Effector memory CD8-positive, alpha-beta T cell (primary cell): Measurements from ENCODE around the gene NR6A1.

Source experiments
- ATAC-seq: fragments of 150-1000 bp; cut with Tn5 transposase; replicated peaks from 2 replicates; pipeline ENCODE4 v1.10.0; 2021; ENCODE audit warnings: mild to moderate bottlenecking, moderate library complexity
- DNase-seq, 3 experiments: peaks; one replicate each; pipeline ENCODE4 v3.0.0; 2021
- H3K27ac Mint-ChIP-seq, 2 donors: one replicate each; pipeline ENCODE4 v1.8.0; 2022; ENCODE audit warnings: mild to moderate bottlenecking in 2 of 2, mixed read lengths in 2 of 2, moderate library complexity in 2 of 2
- H3K27me3 Mint-ChIP-seq, 2 donors: one replicate each; pipeline ENCODE4 v1.8.0; 2022; ENCODE audit warnings: mixed read lengths in 2 of 2
- H3K36me3 Mint-ChIP-seq: one replicate; pipeline ENCODE4 v1.8.0; 2022; ENCODE audit warnings: mild to moderate bottlenecking, moderate library complexity, mixed read lengths; ENCODE audit not compliant: insufficient read depth
- H3K4me1 Mint-ChIP-seq, 2 donors: one replicate each; pipeline ENCODE4 v1.8.0; 2022; ENCODE audit warnings: low read depth in 2 of 2, mixed read lengths in 2 of 2
- H3K4me3 Mint-ChIP-seq, 2 donors: one replicate each; pipeline ENCODE4 v1.8.0; 2022; ENCODE audit warnings: mild to moderate bottlenecking in 2 of 2, mixed read lengths in 2 of 2, moderate library complexity in 2 of 2
- H3K9me3 Mint-ChIP-seq, 2 donors: one replicate each; pipeline ENCODE4 v1.8.0; 2022; ENCODE audit warnings: mixed read lengths in 2 of 2
- total RNA-seq, 9 experiments: gene quantifications; one replicate each; lab custom pipeline; 2026; lab: John Stamatoyannopoulos, UW

Gene NR6A1
- 0.10 to 3.6 (median 0.67) reads per million in 9 experiments for total RNA-seq

DNA sequence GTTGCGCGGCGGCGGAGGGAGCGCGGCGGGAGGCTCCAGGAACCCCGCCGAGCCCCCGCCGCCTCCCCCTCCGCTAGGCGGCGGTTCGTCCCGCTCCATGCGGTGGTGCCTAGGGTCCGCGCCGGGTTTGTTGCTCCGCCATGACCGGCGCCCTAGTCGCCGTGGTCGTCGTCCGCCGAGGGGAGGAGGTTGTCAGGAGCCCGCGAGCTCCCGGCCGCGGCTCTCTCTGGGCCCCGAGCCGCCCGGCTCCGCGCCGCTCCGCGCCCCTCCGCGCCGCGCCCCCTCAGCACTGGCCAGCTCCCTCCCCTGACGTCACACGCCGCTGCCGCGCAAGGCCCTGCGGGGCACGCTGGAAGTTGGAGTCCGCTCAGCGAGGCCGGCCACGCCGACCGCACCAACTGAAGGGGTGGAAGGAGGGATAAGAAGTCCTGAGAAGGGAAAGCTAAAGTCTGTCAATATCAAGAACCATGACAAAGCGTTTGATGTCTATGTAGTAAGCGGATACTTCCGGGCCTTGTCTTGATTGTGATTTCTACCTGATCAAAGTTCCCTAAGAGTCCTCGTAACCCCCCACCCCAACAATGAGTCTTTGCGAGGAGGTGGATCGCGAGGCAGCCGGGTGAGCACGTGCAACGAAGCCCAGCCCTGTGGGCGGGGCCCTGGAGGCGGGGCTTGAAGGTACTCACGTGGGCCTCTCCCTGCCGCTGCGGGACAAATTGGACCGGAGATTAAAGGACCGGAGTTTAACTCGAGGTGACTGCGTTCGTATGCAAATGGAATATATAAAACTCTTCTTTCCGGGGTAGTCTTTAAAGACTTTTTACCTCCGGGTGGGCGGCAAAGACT, at the start of gene NR6A1:
Gene NR6A1, minus strand, starts transcription at position 291 of the 846 bp plus-strand sequence.
- peaks cover 28 to 31% of the 10 kb centered on the region in 2 donors for H3K4me1 Mint-ChIP-seq
- peak within 1 kb of the TSS; percentile 87 to 92 for H3K27ac Mint-ChIP-seq
- peaks cover 5% of the 10 kb centered on the region for H3K36me3 Mint-ChIP-seq
- peak; percentile 89 for ATAC-seq
- H3K27me3 Mint-ChIP-seq = peaks cover 45 to 75% of the 10 kb centered on the region in 2 donors
- H3K9me3 Mint-ChIP-seq = no peaks in the 10 kb centered on the region
- H3K4me3 Mint-ChIP-seq = peak within 1 kb of the TSS; percentile 85 to 97
- peak; percentile 93 to 95 (median 94) for DNase-seq

DNA sequence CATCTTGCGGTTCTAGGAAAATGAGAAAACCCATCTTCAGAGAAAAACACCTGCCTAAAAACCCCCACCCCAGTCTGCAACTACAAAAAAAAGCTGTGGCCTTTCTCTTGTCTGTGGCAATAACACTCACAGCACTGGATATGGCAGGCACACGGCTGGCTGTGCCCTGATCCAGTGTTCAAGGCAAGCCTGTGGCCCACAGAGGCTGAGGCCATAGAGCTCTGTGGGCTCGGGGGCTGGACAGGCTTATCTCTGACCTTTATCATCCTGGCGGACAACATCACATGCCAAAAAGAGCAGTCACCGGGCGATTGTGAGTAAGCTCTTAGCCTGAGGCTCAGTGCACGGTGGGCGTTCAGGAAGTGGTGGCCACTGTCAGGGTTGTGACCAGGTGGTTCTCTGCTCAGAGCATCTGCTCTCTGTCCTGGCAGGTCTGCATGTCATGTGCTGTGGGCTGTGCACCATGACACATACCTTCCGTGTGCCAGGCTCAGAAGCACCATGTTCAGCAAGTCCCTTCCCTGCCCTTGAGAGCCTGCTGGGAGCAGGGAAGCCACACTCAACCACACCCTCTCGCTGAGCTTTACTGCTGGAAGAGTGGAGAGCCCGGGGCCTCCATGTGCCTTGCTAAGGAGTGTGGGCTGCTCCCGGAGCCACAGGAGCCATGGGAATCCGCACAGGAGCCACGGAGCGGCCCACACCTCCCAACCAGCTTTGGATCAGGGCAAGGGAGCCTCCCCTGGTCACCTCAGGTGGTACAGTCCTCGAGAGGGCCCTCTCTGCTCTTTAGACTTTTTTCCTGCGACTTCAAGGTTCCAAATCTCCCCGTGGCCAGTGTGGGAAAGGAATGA, 47.5 kb upstream of the NR6A1 start:
- H3K27me3 Mint-ChIP-seq = peaks cover 15 to 71% of the 10 kb centered on the region in 2 donors
- H3K4me3 Mint-ChIP-seq = no peak overlapping the region
- H3K36me3 Mint-ChIP-seq = no peaks in the 10 kb centered on the region
- no peak overlapping the region for H3K27ac Mint-ChIP-seq
- no peaks in the 10 kb centered on the region for H3K4me1 Mint-ChIP-seq
- ATAC-seq (no peak), DNase-seq (no peak)
- H3K9me3 Mint-ChIP-seq = no peaks in the 10 kb centered on the region

DNA sequence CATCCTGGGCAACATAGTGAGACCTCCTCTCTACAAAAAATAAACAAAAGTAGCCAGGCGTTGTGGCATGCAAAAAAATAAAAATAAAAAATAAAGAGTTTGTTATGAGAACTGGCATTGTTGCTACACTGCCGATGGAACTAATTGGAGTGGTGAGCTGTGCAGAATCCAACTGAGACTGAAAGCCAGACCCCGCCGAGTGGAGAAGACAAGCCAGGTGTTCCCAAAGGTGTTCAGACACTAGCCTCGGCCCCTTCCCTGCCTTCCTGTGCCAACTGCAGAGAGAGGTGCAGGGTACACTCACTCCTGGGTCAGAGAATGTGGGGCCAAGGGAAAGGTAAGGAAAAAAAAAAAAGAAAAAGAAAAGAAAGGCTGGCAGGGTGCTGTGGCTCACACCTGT, 44.5 kb upstream of the NR6A1 start:
- Mint-ChIP-seq H3K4me3 (no peak overlapping the region), H3K27me3 (peaks cover 8 to 58% of the 10 kb centered on the region in 2 donors), H3K4me1 (no peaks in the 10 kb centered on the region), H3K36me3 (no peaks in the 10 kb centered on the region), H3K9me3 (no peaks in the 10 kb centered on the region), H3K27ac (no peak overlapping the region)
- ATAC-seq (no peak), DNase-seq (no peak)

DNA sequence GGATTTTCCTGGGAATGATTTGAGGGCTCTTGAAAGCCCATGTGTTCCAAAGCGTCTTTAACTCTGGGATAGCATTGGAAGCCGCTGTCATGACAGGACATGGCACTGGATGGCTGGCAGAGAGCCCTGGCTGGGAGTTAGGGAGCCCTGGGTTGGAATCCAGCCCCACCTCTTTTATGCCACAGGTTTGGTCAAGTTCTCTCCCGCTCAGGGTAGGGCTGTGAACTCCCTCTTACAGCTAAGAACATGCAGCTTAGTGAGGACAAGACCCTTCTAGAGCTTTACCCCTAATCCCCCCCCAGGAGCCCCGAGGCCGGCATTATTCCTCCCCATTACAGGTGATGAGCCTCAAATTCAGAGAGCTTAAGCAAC, 43.0 kb upstream of the NR6A1 start:
- H3K4me3 Mint-ChIP-seq = no peak overlapping the region
- peaks cover 0 to 44% of the 10 kb centered on the region in 2 donors for H3K27me3 Mint-ChIP-seq
- H3K36me3 Mint-ChIP-seq = no peaks in the 10 kb centered on the region
- H3K27ac Mint-ChIP-seq = no peak overlapping the region
- no peaks in the 10 kb centered on the region for H3K9me3 Mint-ChIP-seq
- DNase-seq = no peak
- no peak for ATAC-seq
- H3K4me1 Mint-ChIP-seq = no peaks in the 10 kb centered on the region

DNA sequence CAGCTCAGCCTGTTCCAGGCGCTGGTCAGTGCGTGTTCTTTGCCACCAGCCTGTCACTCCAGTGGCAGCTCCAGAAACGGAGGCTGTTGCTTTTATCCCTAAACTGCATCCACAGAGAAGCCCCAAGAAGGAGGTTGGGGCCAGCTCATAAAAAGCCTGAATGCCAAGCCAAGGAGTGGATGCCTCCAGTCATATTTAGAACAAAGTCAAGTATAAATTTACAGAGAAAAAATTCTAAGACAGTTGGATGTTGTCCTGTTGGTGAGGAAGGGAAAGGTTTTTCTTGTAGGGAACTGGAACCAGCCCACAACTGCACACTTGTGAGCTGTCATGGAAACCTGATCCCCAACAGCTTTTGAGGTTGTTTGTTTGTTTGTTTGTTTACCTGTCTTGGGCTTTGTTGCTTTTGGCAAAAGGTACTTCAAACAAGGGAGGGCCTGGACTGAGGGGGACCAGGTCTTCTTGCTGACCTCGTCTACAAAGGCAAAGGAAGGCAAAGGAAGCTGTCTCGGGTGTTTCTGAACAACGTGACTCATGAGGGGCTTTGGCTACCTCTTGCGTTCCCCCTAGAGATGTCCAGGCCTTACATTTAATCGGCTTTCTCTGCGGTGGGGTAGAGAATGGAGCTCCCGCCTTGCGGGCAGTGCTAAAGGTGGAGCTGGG, 42.5 kb upstream of the NR6A1 start:
- peaks cover under 1 to 42% of the 10 kb centered on the region in 2 donors for H3K27me3 Mint-ChIP-seq
- no peaks in the 10 kb centered on the region for H3K4me1 Mint-ChIP-seq
- H3K27ac Mint-ChIP-seq = no peak overlapping the region
- ATAC-seq (no peak), DNase-seq (no peak)
- H3K36me3 Mint-ChIP-seq = no peaks in the 10 kb centered on the region
- no peak overlapping the region for H3K4me3 Mint-ChIP-seq
- no peaks in the 10 kb centered on the region for H3K9me3 Mint-ChIP-seq

DNA sequence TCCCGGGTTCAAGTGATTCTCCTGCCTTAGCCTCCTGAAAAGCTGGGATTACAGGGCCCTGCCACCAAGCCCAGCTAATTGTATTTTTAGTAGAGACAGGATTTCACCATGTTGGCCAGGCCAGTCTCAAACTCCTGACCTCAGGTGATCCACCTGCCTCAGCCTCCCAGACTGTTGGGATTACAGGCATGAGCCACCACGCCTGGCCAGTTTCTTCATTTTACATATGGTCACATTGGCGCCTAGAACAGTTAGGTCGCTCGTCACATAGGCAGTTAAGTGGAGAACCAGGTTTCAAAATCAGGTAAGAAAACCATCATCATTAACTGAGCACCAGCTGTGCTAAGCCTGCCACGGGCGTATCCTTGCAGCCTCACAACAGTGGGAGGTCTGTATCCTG, 41.9 kb upstream of the NR6A1 start:
- Mint-ChIP-seq H3K36me3 (no peaks in the 10 kb centered on the region), H3K27ac (no peak overlapping the region), H3K4me1 (no peaks in the 10 kb centered on the region), H3K9me3 (no peaks in the 10 kb centered on the region), H3K4me3 (no peak overlapping the region), H3K27me3 (peaks cover 7 to 42% of the 10 kb centered on the region in 2 donors)
- ATAC-seq (no peak), DNase-seq (no peak)

DNA sequence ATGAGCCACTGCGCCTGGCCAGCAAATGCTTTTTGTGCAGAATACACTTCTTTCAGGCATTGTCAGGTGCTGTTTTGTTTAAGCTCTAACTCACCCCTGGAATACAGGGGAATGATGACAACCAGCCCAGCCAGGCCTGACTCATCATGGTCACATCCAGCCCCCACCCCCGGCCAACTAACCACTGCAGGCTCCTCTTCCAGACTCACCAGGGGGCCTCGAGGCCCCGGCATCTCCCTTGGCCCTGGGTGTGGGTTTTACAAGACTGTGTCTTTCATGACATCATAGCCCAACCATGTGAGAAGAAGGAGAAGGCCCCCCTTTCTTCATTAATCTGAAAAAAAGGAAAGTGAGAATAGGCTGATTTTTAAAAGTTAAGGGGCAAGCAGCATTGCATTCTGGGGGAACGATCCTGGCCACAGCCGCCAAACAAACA, 41.3 kb upstream of the NR6A1 start:
- Mint-ChIP-seq H3K27me3 (peaks cover 10 to 42% of the 10 kb centered on the region in 2 donors), H3K27ac (no peak overlapping the region)

DNA sequence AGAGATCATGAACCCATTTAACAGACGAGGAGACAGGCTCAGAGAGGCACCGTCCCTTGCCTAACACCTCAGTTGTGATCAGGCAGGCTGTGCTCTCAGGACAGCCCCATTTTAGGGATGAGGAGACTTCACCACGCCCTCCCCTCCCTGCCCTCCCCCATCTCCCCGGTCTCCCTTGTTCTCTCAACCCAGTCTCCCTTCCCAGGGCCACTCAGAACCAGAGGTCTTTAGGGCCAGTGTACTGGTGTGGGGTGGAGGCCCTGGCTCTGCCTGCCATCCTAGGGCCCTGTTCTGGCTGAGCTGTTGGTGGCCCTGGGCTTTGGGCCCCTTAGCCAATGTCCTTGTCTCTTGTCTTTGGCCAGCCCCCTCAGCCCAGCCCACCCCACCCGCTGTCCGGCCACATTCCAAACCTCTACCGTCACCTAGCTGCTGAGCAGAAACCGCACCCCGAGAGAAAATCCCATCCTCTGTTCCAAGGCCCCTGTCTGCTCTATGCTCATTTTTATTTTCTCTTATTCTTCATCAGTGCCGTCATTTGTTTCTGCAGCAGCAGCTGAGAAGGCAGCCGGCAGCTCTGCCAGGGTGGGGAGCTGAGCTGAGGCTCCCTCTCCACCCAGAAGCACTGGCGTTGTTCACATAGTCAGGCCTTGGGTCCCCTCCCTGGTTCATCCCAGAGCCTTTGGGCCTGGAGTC, 39.7 kb upstream of the NR6A1 start:
- no peak overlapping the region for H3K4me3 Mint-ChIP-seq
- no peak overlapping the region for H3K27ac Mint-ChIP-seq
- no peak for ATAC-seq

More for the DNA sequence above, 41.3 kb upstream of the NR6A1 start:
- H3K9me3 Mint-ChIP-seq = no peaks in the 10 kb centered on the region
- H3K4me1 Mint-ChIP-seq = no peaks in the 10 kb centered on the region
- ATAC-seq = no peak
- no peaks in the 10 kb centered on the region for H3K36me3 Mint-ChIP-seq
- DNase-seq = no peak
- no peak overlapping the region for H3K4me3 Mint-ChIP-seq

DNA sequence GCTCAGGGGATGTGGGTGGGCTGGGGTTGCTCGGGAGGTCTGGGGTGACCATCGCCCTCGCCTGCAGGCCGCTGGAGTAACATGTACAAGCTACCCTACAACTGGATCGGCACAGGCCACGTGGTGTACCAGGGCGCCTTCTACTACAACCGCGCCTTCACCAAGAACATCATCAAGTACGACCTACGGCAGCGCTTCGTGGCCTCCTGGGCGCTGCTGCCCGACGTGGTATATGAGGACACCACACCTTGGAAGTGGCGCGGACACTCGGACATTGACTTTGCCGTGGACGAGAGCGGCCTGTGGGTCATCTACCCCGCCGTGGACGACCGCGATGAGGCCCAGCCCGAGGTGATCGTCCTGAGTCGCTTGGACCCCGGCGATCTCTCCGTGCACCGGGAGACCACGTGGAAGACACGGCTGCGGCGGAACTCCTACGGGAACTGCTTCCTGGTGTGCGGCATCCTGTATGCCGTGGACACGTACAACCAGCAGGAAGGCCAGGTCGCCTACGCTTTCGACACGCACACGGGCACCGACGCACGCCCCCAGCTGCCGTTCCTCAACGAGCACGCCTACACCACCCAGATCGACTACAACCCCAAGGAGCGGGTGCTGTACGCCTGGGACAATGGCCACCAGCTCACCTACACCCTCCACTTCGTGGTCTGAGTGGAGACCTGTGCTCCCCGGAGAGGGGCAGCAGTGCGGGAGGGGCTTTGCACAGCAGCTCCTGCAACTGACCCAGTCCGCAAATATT, 38.8 kb upstream of the NR6A1 start:
- H3K4me3 Mint-ChIP-seq = no peak overlapping the region
- no peaks in the 10 kb centered on the region for H3K36me3 Mint-ChIP-seq

More for the DNA sequence above, 39.7 kb upstream of the NR6A1 start:
- Mint-ChIP-seq H3K9me3 (no peaks in the 10 kb centered on the region), H3K27me3 (peaks cover 13 to 32% of the 10 kb centered on the region in 2 donors), H3K36me3 (no peaks in the 10 kb centered on the region), H3K4me1 (no peaks in the 10 kb centered on the region)
- no peak for DNase-seq

DNA sequence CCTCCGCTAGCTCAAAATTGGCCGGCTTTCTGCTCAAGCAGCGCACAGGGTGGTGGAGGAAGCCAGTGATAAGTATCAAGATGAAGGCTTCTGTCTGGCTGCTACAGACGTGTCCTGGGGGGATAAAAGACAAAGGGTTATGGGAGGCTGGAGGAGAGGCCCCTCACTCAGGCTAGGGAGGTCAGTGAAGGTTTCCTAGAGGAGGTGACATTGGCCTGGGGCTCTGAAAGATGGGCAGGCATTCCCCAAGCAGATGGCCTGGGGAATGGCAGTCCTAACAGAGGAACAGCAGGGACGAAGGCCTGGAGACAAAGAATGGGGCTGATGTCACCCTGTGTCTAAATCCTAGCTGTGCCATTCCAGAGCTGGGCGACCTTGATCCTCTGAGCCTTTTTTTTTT, 38.1 kb upstream of the NR6A1 start:
- Mint-ChIP-seq H3K27ac (no peak overlapping the region), H3K9me3 (no peaks in the 10 kb centered on the region), H3K27me3 (peaks cover 13 to 23% of the 10 kb centered on the region in 2 donors), H3K4me3 (no peak overlapping the region), H3K36me3 (no peaks in the 10 kb centered on the region), H3K4me1 (no peaks in the 10 kb centered on the region)
- ATAC-seq (no peak), DNase-seq (no peak)

More for the DNA sequence above, 38.8 kb upstream of the NR6A1 start:
- Mint-ChIP-seq H3K4me1 (no peaks in the 10 kb centered on the region), H3K27ac (no peak overlapping the region), H3K27me3 (peaks cover 13 to 26% of the 10 kb centered on the region in 2 donors), H3K9me3 (no peaks in the 10 kb centered on the region)
- ATAC-seq (no peak), DNase-seq (no peak)

DNA sequence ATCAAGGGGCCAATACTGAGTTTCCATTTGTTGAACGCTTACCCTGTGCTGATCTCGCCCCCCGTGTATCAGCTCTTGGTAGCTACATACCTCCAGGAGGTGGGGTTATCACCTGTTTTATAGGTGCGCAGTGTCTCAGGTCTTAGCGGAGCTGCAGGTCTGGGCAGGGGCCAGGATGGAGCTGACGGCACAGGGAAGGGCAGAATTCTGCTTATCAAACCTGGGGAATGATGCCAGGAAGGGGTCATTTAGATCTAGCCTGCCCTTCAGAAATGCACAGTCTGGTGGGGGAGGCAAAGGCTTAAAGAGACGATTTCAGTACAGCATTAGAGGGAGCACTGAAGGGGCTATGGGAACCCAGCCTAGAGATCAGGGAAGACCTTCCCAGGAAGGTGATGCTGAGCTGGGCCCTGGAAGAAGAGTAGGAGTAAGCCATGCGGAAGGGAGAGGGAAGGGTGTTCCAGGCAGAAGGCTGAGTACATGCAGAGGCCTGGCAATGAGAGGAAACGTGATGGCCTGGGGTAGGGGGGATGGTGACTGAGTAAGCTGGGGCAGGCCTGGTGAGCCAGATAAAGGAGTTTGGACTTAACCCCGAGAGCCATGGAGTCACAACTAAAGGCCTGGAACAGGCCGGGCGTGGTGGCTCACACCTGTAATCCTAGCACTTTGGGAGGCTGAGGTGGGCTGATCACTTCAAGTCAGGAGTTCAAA, 37.3 kb upstream of the NR6A1 start:
- Mint-ChIP-seq H3K27ac (no peak overlapping the region), H3K9me3 (no peaks in the 10 kb centered on the region), H3K4me3 (no peak overlapping the region), H3K27me3 (peaks cover 13 to 20% of the 10 kb centered on the region in 2 donors), H3K4me1 (no peaks in the 10 kb centered on the region), H3K36me3 (no peaks in the 10 kb centered on the region)
- no peak for ATAC-seq
- DNase-seq = no peak

DNA sequence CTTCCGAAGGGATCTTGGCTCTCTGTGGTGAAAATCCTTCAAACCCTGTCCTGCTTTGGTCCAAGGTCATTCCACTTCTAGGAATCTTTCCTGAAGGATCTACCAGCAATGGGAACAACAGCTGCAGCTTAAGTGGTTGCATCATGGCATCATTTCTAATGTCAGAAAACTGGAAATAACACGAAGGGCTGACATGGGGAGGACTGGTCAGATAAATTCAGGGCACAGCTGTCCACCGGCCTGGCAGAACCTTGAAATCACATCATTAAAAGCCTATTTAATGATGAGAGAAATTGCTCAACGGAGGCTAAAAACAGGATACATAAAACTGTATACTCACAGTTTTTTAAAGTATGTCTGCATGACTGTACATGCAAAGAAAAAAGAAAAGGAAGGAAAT, 34.1 kb upstream of the NR6A1 start:
- H3K36me3 Mint-ChIP-seq = no peaks in the 10 kb centered on the region
- H3K4me3 Mint-ChIP-seq = no peak overlapping the region
- no peak overlapping the region for H3K27ac Mint-ChIP-seq
- DNase-seq = no peak
- peaks cover 13 to 30% of the 10 kb centered on the region in 2 donors for H3K27me3 Mint-ChIP-seq
- no peaks in the 10 kb centered on the region for H3K4me1 Mint-ChIP-seq
- ATAC-seq = no peak
- no peaks in the 10 kb centered on the region for H3K9me3 Mint-ChIP-seq
